Sigmoid colon (tissue), 7 donors: ENCODE measurements around the gene ZNF688. TPM values are rescaled to one million over a fixed set of nuclear protein-coding genes. Genes with fewer than 3 reads are reported as not detected.

Experiments
- DNase-seq: peaks from one replicate; pipeline ENCODE4 v3.0.0-alpha.2; 2019
- H3K27ac ChIP-seq, 4 donors: fragments of 200-600 bp; sonication (generic); one replicate each; pipeline ENCODE4 v1.5.1; 2016 to 2019; ENCODE audit warnings: mild to moderate bottlenecking in 1 of 4
- H3K27me3 ChIP-seq, 3 donors: fragments of 200-600 bp; sonication (generic); one replicate each; pipeline ENCODE4 v1.5.1; 2019; ENCODE audit warnings: mild to moderate bottlenecking in 1 of 3
- H3K36me3 ChIP-seq, 4 donors: fragments of 200-600 bp; sonication (generic); one replicate each; pipeline ENCODE4 v1.5.1; 2016 to 2019
- H3K4me1 ChIP-seq, 4 donors: fragments of 200-600 bp; sonication (generic); one replicate each; pipeline ENCODE4 v1.5.1; 2017 to 2019
- H3K4me3 ChIP-seq, 4 donors: fragments of 200-600 bp; sonication (generic); one replicate each; pipeline ENCODE4 v1.5.1; 2017 to 2019; ENCODE audit warnings: mild to moderate bottlenecking in 2 of 4, moderate library complexity in 1 of 4
- H3K9me3 ChIP-seq, 4 donors: fragments of 200-600 bp in 3 of 4; sonication (generic) in 3 of 4; one replicate each; pipeline versions ENCODE4 v1.5.1 to v1.6.1; 2013 to 2019
- EP300 ChIP-seq, 4 donors: sonication (generic); formaldehyde crosslinking; IDR thresholded peaks; one replicate each; pipeline ENCODE4 v1.6.1; 2017; ENCODE audit warnings: antibody characterized with exemption in 4 of 4
- POLR2A ChIP-seq, 2 donors: fragments of 450-650 bp; IDR thresholded peaks; one replicate each; pipeline ENCODE4 v1.6.1; 2016; ENCODE audit warnings: antibody characterized with exemption in 2 of 2, mild to moderate bottlenecking in 2 of 2, moderate library complexity in 2 of 2
- POLR2AphosphoS5 ChIP-seq, 4 donors: sonication (generic); formaldehyde crosslinking; IDR thresholded peaks; one replicate each; pipeline ENCODE4 v1.6.1; 2017; ENCODE audit warnings: antibody characterized with exemption in 4 of 4
- WGBS, 2 donors: extraction: QIAGEN DNeasy Blood & Tissue Kit; methylation state at CpG; one replicate each; pipeline ENCODE4 v1.1.7; 2013; 5-methylcytosine and 5-hydroxymethylcytosine counted together
- intact Hi-C: fragments of 100-400 bp; cut with DNase I; formaldehyde crosslinking; loops from one replicate; pipeline ENCODE4 v1.15.1; 2023
- polyA plus RNA-seq, 3 donors: library from polyadenylated mRNA; stranded (reverse); fragments of 200-250 nt; gene quantifications; one replicate each; pipeline ENCODE4 v1.2.3, GENCODE V29; 2013
- total RNA-seq, 4 donors: library from RNA; depleted of rRNA; stranded (reverse); fragments of >200 nt; gene quantifications; one replicate each; pipeline ENCODE4 v1.1.0, GENCODE V29; 2016
- TF ChIP-seq, protein P1 (sequence below), 4 experiments: fragments of 450-650 bp in 3 of 4; fragments of 200-600 bp in 1 of 4; IDR thresholded peaks; one replicate each; pipeline ENCODE4 v1.5.1; 2016 to 2019; ENCODE audit warnings: antibody characterized with exemption in 4 of 4, mild to moderate bottlenecking in 3 of 4, moderate library complexity in 2 of 4
- donor health status: healthy with polysubstance abuse.
- donor health status: Bipolar disorder and iron deficiency.
- donor health status: healthy.

ZNF688 gene
- total and polyA plus RNA-seq, 7 donors = 16.7 to 32.8 (median 22.8) TPM

- no peak overlapping the region for H3K27ac ChIP-seq
- TF ChIP-seq EP300 (IDR thresholded peaks at IDR 0.05) (no peak), POLR2AphosphoS5 (IDR thresholded peaks at IDR 0.05) (no peak), POLR2A (IDR thresholded peaks at IDR 0.05) (no peak)
- TF ChIP-seq, protein P1, sequence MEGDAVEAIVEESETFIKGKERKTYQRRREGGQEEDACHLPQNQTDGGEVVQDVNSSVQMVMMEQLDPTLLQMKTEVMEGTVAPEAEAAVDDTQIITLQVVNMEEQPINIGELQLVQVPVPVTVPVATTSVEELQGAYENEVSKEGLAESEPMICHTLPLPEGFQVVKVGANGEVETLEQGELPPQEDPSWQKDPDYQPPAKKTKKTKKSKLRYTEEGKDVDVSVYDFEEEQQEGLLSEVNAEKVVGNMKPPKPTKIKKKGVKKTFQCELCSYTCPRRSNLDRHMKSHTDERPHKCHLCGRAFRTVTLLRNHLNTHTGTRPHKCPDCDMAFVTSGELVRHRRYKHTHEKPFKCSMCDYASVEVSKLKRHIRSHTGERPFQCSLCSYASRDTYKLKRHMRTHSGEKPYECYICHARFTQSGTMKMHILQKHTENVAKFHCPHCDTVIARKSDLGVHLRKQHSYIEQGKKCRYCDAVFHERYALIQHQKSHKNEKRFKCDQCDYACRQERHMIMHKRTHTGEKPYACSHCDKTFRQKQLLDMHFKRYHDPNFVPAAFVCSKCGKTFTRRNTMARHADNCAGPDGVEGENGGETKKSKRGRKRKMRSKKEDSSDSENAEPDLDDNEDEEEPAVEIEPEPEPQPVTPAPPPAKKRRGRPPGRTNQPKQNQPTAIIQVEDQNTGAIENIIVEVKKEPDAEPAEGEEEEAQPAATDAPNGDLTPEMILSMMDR (IDR thresholded peaks at IDR 0.05) = no peak
- H3K4me3 ChIP-seq = no peak overlapping the region
- peaks cover 0 to 29% (median 28%) of the 10 kb centered on the region in 4 donors for H3K4me1 ChIP-seq
- peaks cover 7 to 57% (median 19%) of the 10 kb centered on the region in 4 donors for H3K36me3 ChIP-seq
- WGBS, 2 donors = 85 to 93% methylated on average over 7 of the region's 7 CpGs
- H3K9me3 ChIP-seq = no peaks in the 10 kb centered on the region
- intact Hi-C loops = no loop called here
- H3K27me3 ChIP-seq = no peaks in the 10 kb centered on the region
- DNase-seq = no peak
Measured at GRCh38 chr16:30581457-30581856, 9.9 kb upstream of the ZNF688 start.

GRCh38 chr16:30574678-30575077 is 3.2 kb upstream of the ZNF688 start:
- no peak for TF ChIP-seq POLR2A (IDR thresholded peaks at IDR 0.05)
- TF ChIP-seq, protein P1 (IDR thresholded peaks at IDR 0.05) = no peak
- no peak for TF ChIP-seq EP300 (IDR thresholded peaks at IDR 0.05)
- TF ChIP-seq POLR2AphosphoS5 (IDR thresholded peaks at IDR 0.05) = no peak
- Histone ChIP-seq H3K36me3 (peaks cover 0 to 26% (median 0%) of the 10 kb centered on the region in 4 donors), H3K27ac (no peak overlapping the region), H3K9me3 (no peaks in the 10 kb centered on the region), H3K27me3 (no peaks in the 10 kb centered on the region), H3K4me3 (no peak overlapping the region), H3K4me1 (peaks cover 0 to 24% (median 21%) of the 10 kb centered on the region in 4 donors)
- WGBS, 2 donors = 25 to 73% methylated on average over 1 of the region's 1 CpG
- no peak for DNase-seq
- intact Hi-C loops = loop anchor here (5.0 kb wide), 2 partner anchors 42 to 58 kb away; partner anchors contain the start of gene ZNF747

DNA sequence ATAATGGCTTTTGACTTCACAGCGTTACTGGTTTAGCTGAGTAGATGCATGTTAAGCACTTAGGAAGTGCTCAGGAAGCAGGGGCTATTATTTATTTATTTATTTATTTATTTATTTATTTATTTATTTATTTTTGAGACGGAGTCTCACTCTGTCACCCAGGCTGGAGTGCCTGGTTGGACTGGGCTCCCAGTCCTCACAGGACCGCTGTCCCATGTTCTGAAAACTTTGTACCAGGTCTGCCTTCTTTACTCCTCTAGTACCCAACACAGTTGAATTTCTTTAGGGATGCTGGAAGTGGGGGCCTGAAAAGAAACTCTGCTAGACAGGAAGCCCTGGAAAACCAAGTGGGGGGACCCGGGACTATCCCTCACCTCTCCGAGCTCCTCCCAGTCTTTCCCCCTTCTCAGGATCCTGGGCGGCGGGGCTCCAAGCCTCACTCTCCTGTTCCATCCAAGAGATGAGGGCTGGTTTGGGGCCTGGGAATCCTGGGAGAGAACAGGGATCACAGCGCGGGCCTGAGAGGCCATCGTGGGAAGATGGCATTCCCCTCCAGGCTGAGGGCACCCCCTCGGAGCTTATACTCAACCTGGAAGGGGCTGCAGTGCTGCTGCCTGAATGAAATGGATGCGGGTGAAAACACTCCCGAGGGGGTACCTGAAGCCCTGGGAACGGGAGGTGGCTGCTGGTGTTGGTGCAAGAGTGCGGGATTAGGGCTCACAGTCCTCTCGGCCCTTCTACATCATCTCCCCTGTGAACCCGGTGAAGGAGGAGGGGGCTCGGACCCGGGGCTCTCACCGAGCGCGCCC is 674 bp downstream of the ZNF688 start:
- Histone ChIP-seq H3K4me3 (peak overlapping the region; percentile 42 to 95 (median 84)), H3K36me3 (peaks cover 0 to 6% (median 0%) of the 10 kb centered on the region in 4 donors), H3K4me1 (peaks cover 0 to 24% (median 21%) of the 10 kb centered on the region in 4 donors), H3K27ac (peak overlapping the region; percentile 94 to 98 (median 97)), H3K9me3 (no peaks in the 10 kb centered on the region), H3K27me3 (no peaks in the 10 kb centered on the region)
- intact Hi-C loops = loop anchor here (1.0 to 5.0 kb wide), 5 partner anchors 13 to 88 kb away; partner anchors contain the start of genes FBRS, ZNF747, ZNF764 and ZNF785
- peak; percentile 77 for DNase-seq
- 6 to 11% methylated on average over 22 of the region's 22 CpGs for WGBS, 2 donors
- TF ChIP-seq POLR2A (IDR thresholded peaks at IDR 0.05) (no peak), POLR2AphosphoS5 (IDR thresholded peaks at IDR 0.05) (peak in 1 of 4 donors; percentile 23)

- DNase-seq = no peak
- Histone ChIP-seq H3K27ac (peak overlapping the region; percentile 94 to 98 (median 97)), H3K9me3 (no peaks in the 10 kb centered on the region), H3K4me1 (peaks cover 0 to 24% (median 21%) of the 10 kb centered on the region in 4 donors), H3K36me3 (peaks cover 0 to 6% (median 0%) of the 10 kb centered on the region in 4 donors), H3K27me3 (no peaks in the 10 kb centered on the region), H3K4me3 (peak overlapping the region in 2 of 4 donors; percentile 87 to 95)
- TF ChIP-seq, protein P1 (IDR thresholded peaks at IDR 0.05) = no peak
- no peak for TF ChIP-seq POLR2A (IDR thresholded peaks at IDR 0.05)
- no peak for TF ChIP-seq POLR2AphosphoS5 (IDR thresholded peaks at IDR 0.05)
- TF ChIP-seq EP300 (IDR thresholded peaks at IDR 0.05) = no peak
- intact Hi-C loops = loop anchor here (2.0 to 5.0 kb wide), 3 partner anchors 38 to 89 kb away; partner anchors contain the start of genes FBRS and ZNF747
- WGBS, 2 donors = 89 to 94% methylated on average over 44 of the region's 44 CpGs
Measured at GRCh38 chr16:30569746-30570635, 1.5 kb downstream of the ZNF688 start.
